CD4-positive, alpha-beta T cell treated with Interleukin-15 for 4 hours (primary cell): Measurements from ENCODE around the gene AK3.

Source experiments
- DNase-seq: peaks from one replicate; pipeline ENCODE4 v3.0.0-alpha.2; 2020; ENCODE audit warnings: low spot score

AK3 gene

DNA sequence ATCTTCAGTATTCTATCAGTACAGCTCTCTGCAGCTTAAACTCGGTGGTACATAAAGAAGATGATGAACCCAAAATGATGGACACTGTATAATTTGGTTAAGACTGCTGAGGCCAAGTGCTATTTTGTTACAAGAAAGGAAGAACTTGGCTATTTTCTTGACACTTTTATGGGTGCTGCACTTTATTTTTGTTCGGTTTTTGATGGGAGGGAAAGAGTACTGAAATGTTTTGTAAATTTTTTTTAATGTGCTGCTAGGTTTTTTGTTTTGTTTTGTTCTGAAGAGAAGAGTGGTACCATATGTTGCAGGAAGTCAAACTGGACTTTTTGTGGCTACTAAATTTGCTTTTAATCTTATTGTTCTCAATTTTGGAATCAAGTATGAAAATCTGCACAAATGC, 35.0 kb downstream of the AK3 start:
- DNase-seq: no peak

- DNase-seq: no peak
These were observed 36.9 kb downstream of the AK3 start for GRCh38 chr9:4704129-4704528.

DNA sequence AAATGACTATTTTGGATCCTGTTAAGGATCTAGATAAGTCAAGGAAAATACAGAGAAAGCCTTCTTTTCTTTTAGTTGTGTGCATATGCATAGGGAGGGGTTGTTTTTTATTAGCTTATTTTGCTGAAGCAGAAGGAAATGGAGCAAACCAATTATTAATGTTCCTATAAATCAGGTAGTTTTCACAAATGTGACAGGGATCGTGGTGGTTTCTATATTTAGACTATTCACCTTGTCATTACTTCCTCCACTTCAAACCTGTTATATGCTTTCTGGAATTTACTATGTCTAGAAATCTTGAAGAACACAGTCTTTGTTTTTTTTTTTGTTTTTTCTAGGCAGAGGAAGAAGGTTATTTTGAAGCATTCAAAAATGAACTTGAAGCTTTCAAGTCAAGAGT, 39.5 kb downstream of the AK3 start:
- no peak for DNase-seq

- DNase-seq: no peak
These were observed 40.1 kb downstream of the AK3 start for GRCh38 chr9:4700932-4701331.

- DNase-seq: no peak
These were observed 40.9 kb downstream of the AK3 start for GRCh38 chr9:4700091-4700490.

DNA sequence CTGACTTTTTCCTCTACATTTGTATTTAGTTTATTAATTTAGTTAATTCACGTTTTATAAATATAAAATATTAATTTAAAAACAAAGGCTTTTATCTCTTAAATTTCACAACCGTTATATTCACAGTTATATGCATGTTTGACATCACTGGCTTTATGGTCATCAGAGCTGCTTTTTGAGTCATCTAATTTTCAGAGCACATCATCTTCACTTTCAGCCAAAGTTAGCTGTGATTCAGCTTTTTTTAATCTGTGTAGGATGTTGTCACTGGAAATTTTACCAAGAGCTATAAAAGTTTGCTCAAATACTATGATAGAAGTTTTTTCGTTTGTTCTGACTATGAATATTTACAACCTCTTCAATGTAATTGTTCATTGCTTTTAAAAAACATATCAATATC, 49.2 kb downstream of the AK3 start:
- DNase-seq: no peak

DNA sequence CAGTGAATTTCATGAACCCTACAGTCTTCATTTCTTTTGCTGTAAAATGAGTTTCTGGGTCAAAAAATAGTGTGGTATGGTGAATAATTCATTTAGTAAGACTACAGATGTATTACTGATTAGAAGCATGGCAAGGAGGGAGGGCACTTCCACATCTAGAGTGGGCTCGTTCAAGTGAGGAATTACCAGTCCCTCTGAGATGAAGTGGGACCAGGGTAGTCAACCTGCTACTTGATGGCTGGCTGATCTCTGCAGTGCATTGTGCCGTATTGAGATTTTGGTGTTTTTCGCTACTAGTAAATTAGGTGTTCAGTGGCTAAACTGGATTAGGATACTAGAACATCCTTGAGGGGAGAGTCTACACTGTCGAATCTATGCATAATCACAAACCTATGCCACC, 50.9 kb downstream of the AK3 start:
- DNase-seq: no peak

DNA sequence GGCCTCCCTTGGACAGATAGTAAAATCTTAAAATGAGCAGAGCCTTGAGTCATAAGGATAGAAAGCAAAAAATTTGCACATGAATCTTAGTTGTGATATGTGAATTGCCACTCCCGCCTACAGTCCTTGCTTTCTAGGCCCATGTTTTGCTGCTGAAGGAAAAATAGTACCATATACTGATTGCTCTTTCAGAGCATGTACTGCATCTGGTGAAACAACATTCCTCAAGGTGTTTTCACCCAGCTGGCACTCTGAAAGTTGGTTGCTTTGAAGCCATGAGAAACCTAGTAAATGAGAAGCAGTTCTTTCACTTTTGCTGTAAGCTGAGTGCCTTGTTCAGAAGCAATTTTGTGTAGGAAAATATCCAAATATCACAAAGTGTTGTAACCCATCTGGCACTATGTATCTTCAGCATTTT, 51.3 kb downstream of the AK3 start:
- no peak for DNase-seq

DNA sequence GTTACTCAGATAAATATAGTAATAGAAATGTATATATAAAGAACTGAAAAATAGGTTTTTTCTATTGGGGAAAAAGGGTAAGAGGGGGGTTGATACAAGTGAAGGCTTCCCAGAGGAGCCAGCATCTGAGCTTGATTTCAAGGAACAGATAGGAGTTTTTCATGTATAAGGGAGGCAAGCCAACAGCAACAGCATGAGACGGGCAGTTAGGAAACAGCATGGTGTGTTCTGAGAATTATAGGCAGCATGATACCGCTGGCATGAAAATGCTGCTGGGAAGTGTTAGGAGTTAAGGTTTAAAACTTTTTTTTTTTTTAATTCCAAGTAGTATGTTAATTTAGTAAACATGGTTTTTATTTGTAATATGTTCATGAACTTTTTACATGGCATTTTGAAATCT, 52.0 kb downstream of the AK3 start:
- DNase-seq: no peak

GRCh38 chr9:4686584-4686983, 54.4 kb downstream of the AK3 start:
- no peak for DNase-seq

DNA sequence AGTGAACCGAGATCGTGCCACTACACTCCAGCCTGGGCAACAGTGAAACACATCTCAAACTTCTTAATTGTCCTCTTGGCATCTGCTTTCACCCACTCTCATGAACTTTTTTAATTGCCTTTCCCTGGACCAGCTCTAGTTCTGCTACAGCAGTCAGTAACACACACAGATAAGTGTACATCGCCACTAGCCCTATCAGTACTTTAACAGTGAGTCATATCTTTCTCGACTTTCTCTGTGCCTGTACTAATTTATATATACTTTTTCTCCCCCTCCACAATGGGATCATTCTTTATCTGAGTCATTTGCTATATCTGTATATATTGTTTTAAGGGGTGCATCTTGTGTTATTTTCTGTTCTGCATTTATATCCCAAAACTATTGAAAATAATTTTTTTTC, 54.9 kb downstream of the AK3 start:
- DNase-seq: no peak

GRCh38 chr9:4684820-4685219, 56.2 kb downstream of the AK3 start:
- no peak for DNase-seq

GRCh38 chr9:4680750-4681149, 60.3 kb downstream of the AK3 start:
- no peak for DNase-seq

- DNase-seq: no peak
These were observed 60.9 kb downstream of the AK3 start for GRCh38 chr9:4680173-4680525.

- peak; percentile 98 for DNase-seq
These were observed 61.5 kb downstream of the AK3 start, which contains the start of gene CDC37L1 for GRCh38 chr9:4679268-4680172. Gene CDC37L1 (plus strand): TSS chr9:4679569. CDS start chr9:4679768, 199 bp downstream.

DNA sequence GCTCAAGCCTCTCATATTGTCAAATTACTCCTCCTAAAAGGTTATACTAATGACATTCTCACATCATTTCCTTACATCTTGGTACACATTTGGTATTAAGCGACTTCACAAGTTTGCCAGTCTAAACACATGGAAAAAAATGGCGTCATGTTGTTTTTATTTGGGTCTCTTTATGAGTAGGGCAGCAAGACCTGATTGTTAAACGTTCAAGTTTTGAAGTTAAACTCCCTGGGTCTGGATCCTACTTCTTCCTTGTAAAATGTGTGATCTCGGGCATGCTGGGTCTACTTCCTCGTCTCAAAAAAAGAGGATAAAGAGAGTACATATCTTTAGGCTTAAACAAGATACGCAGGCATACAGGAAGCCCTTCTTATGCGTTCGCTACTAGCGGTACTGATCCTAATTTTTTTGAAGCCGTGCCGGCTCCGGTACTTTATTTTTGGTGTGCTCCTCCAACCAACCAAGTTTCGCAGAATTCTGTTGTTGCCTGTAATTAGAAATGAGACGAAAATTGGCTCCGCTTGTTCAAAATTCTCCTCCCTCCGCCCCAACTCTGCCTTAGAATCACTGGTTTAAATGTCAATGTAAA, 62.2 kb downstream of the AK3 start:
- DNase-seq: peak; percentile 30

DNA sequence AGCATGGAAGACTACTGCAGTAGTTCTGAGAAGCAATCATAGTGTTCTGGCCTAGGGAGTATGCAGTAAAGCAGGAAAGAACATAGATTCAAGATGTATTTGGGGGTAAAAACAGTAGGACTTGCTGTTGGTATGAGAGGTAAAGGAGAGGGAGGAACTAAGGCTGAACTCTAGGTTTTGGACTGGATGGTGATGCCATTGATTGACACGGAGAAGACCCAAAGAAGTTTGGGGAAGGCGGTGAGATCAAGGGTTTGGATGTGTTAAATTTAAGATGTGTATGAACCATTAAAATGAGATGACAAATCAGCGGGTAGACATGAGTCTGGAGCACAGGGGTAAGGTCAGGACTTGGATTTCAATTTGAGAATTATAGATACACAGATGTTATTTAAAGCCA, 63.6 kb downstream of the AK3 start:
- DNase-seq: no peak

DNA sequence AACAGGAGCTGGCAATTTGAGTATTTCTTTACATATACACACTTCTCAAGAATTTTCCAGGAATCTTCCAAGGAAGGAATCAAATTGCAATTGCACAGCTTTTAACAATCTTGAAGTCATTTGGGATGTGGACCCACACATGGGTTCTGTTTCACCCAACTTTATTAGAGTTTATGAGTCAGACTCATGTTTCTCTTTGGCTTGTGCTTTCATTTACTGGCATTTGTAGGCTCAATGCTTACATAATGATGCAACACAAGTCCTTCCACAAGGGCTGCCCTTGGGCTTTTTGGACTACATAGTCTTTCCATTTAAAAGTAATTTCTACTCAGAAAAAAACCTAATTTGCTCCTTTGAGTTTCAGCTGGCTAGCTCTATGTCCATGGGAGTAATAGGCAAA, 66.2 kb downstream of the AK3 start:
- DNase-seq: no peak

- no peak for DNase-seq
These were observed 69.3 kb downstream of the AK3 start for GRCh38 chr9:4671737-4672136.

- DNase-seq: no peak
These were observed 70.4 kb downstream of the AK3 start for GRCh38 chr9:4670591-4670990.

DNA sequence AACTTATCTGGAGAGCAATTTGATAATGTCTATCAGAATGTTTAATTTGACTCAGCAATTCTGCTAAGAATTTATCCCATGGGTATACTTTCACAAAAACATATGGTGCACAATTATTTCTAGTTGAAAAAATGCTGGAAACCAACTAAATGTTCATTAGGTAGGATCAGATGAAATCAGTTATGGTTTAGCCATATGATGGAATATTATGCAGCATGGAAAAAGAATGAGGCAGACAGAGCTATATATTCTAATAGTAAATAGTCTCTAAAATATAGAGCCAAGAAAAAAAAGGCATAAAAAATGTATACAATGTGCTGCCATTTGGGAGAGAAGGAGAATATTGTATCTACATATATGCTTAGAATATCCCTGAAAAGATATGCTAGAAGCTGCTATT, 71.1 kb downstream of the AK3 start:
- DNase-seq: no peak

GRCh38 chr9:4668604-4669003, 72.4 kb downstream of the AK3 start:
- no peak for DNase-seq

DNA sequence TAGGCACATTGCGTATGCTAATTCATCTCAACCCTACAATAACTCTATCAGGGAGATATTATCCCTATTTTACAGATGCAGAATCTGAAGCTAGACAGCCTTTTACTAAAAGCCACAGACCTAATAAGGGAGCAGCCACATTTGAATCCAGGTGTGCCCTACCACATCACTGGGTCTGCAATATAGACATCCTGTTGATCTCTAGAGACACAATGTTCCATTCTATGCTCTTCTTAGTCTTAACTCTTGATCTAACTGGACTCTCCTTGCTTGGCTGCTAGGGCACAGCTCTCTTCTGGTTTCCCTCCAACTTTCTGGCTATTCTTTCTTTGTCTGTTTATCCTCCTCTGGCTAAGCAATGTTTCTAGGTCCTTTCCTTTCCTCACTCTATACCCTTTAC, 73.3 kb downstream of the AK3 start:
- no peak for DNase-seq
